ENCODE results near the gene STAT2.

STAT2 gene

DNA sequence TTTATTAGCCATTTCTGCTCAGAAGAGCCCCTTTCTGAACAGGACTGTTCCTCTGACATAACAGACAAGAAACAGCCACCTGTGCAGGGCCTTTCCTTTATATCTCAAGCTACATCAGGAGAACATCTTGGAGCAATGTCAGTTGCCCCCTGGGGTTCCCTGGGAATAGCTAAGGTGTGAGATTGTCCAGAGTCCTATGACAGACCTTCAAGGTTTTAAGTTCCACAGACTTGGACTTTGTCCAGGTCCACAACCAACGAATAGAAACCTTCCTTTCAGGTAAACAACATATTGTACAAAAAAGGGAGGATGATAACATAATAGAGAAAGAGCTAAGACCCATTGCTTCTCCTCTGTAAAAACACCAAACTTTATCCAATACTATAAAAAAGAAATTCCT is 18.3 kb downstream of the STAT2 start:
- Histone ChIP-seq H3K27ac (ENCODE audit: low read length) (no peak overlapping the region), H3K9ac (ENCODE audit: low read depth, low read length) (no peak overlapping the region), H3K4me1 (ENCODE audit: insufficient read depth, low read length) (0 out of 2 replicates have a peak, but pooled peaks cover 4% of the 10 kb centered on the region), H2AFZ (ENCODE audit: low read depth, low read length) (no peak overlapping the region), H3K4me3 (ENCODE audit: low read depth in 1 of 2, low read length in 2 of 2) (no peak overlapping the region), H3K9me3 (ENCODE audit: insufficient read depth, low read length, severe bottlenecking) (no peaks in the 10 kb centered on the region), H3K27me3 (ENCODE audit: insufficient read depth, low read length, poor library complexity) (no peaks in the 10 kb centered on the region), H3K36me3 (ENCODE audit: insufficient read depth, low read length) (peaks cover 28% of the 10 kb centered on the region), H4K20me1 (ENCODE audit: insufficient read depth, low read length) (no peaks in the 10 kb centered on the region), H3K79me2 (ENCODE audit: insufficient read depth, low read length) (no peaks in the 10 kb centered on the region), H3K4me2 (ENCODE audit: insufficient read depth, low read length) (no peak overlapping the region)
- ATAC-seq (ENCODE audit: insufficient read depth, low read depth) (no peak), DNase-seq (no peak)
- TF ChIP-seq, protein P1, sequence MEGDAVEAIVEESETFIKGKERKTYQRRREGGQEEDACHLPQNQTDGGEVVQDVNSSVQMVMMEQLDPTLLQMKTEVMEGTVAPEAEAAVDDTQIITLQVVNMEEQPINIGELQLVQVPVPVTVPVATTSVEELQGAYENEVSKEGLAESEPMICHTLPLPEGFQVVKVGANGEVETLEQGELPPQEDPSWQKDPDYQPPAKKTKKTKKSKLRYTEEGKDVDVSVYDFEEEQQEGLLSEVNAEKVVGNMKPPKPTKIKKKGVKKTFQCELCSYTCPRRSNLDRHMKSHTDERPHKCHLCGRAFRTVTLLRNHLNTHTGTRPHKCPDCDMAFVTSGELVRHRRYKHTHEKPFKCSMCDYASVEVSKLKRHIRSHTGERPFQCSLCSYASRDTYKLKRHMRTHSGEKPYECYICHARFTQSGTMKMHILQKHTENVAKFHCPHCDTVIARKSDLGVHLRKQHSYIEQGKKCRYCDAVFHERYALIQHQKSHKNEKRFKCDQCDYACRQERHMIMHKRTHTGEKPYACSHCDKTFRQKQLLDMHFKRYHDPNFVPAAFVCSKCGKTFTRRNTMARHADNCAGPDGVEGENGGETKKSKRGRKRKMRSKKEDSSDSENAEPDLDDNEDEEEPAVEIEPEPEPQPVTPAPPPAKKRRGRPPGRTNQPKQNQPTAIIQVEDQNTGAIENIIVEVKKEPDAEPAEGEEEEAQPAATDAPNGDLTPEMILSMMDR (IDR thresholded peaks at IDR 0.05; ENCODE audit: borderline replicate concordance, extremely low read depth, low read length, poor library complexity, severe bottlenecking), result no peak
- TF ChIP-seq EZH2 (IDR thresholded peaks at IDR 0.05; ENCODE audit: borderline replicate concordance, low read depth, low read length, severe bottlenecking), result no peak

DNA sequence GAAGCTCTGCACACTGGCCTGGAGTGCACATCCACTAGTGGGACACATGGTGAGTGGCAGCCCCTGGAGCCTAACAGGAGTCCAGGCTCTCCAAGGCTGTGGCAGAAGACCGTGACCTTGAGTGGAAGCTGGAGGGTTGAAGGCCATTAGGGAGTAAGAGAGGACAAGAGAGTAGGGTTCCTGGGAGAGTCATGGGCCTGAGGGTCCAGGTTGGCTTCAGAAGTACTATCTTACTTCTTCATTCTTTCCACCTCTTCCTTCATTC is 20.8 kb downstream of the STAT2 start:
- Histone ChIP-seq H2AFZ (ENCODE audit: low read depth, low read length) (no peak overlapping the region), H3K9ac (ENCODE audit: low read depth, low read length) (no peak overlapping the region), H3K27ac (ENCODE audit: low read length) (no peak overlapping the region), H3K27me3 (ENCODE audit: insufficient read depth, low read length, poor library complexity) (no peaks in the 10 kb centered on the region), H4K20me1 (ENCODE audit: insufficient read depth, low read length) (no peaks in the 10 kb centered on the region), H3K36me3 (ENCODE audit: insufficient read depth, low read length) (peaks cover 17% of the 10 kb centered on the region), H3K4me2 (ENCODE audit: insufficient read depth, low read length) (no peak overlapping the region), H3K4me3 (ENCODE audit: low read depth in 1 of 2, low read length in 2 of 2) (no peak overlapping the region), H3K9me3 (ENCODE audit: insufficient read depth, low read length, severe bottlenecking) (no peaks in the 10 kb centered on the region), H3K79me2 (ENCODE audit: insufficient read depth, low read length) (peaks cover 8% of the 10 kb centered on the region), H3K4me1 (ENCODE audit: insufficient read depth, low read length) (peaks cover 15% of the 10 kb centered on the region)
- no peak for DNase-seq
- ATAC-seq (ENCODE audit: insufficient read depth, low read depth), result no peak
- TF ChIP-seq, protein P1 (IDR thresholded peaks at IDR 0.05; ENCODE audit: borderline replicate concordance, extremely low read depth, low read length, poor library complexity, severe bottlenecking), result no peak

DNA sequence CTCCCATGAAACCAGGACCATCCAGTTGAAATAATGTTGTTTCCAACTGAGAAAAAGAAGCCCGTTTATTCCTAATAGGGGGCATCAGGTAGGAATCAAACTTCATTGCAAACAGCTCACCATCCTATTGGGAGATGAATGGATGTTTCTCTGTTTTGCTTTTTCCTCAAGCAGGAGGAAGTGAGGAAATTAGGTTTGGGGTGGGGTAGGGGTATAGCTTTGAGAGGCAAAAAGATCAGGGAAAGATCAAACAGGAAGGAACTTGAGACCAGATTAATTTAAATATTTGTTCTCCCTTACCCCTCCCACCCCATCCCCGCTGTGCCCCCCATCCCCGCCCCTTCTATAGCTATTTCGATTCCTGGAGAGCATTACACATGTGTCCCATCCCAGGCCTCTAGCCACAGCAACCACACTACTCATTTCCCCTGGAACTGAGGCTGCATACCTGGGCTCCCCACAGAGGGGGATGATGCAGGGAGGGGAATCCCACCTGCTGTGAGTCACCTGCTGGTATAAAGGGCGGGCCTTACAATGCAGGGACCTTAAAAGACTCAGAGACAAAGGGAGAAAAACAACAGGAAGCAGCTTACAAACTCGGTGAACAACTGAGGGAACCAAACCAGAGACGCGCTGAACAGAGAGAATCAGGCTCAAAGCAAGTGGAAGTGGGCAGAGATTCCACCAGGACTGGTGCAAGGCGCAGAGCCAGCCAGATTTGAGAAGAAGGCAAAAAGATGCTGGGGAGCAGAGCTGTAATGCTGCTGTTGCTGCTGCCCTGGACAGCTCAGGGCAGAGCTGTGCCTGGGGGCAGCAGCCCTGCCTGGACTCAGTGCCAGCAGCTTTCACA is 21.4 kb downstream of the STAT2 start, which contains the start of gene IL23A:
Gene IL23A, plus strand, starts transcription at position 577 of the 850 bp plus-strand sequence. Its CDS starts 161 bp downstream, at position 738.
- Histone ChIP-seq H3K9ac (ENCODE audit: low read depth, low read length) (no peak within 1 kb of the TSS), H3K27ac (ENCODE audit: low read length) (no peak within 1 kb of the TSS), H2AFZ (ENCODE audit: low read depth, low read length) (peak within 1 kb of the TSS; percentile 30; the same call in 1 of the 2 replicates), H4K20me1 (ENCODE audit: insufficient read depth, low read length) (no peaks in the 10 kb centered on the region), H3K79me2 (ENCODE audit: insufficient read depth, low read length) (peaks cover 8% of the 10 kb centered on the region), H3K27me3 (ENCODE audit: insufficient read depth, low read length, poor library complexity) (no peaks in the 10 kb centered on the region), H3K4me1 (ENCODE audit: insufficient read depth, low read length) (peaks cover 15% of the 10 kb centered on the region), H3K4me3 (ENCODE audit: low read depth in 1 of 2, low read length in 2 of 2) (no peak within 1 kb of the TSS), H3K9me3 (ENCODE audit: insufficient read depth, low read length, severe bottlenecking) (no peaks in the 10 kb centered on the region), H3K4me2 (ENCODE audit: insufficient read depth, low read length) (no peak within 1 kb of the TSS), H3K36me3 (ENCODE audit: insufficient read depth, low read length) (peaks cover 12% of the 10 kb centered on the region)
- peak; percentile 27 for DNase-seq
- no peak for ATAC-seq (ENCODE audit: insufficient read depth, low read depth)
- no peak for TF ChIP-seq EZH2 (IDR thresholded peaks at IDR 0.05; ENCODE audit: borderline replicate concordance, low read depth, low read length, severe bottlenecking)
- TF ChIP-seq, protein P1 (IDR thresholded peaks at IDR 0.05; ENCODE audit: borderline replicate concordance, extremely low read depth, low read length, poor library complexity, severe bottlenecking), result no peak

Measured in DND-41 (cell line).